Measurements from ENCODE around the gene PHLDB1.

DNA sequence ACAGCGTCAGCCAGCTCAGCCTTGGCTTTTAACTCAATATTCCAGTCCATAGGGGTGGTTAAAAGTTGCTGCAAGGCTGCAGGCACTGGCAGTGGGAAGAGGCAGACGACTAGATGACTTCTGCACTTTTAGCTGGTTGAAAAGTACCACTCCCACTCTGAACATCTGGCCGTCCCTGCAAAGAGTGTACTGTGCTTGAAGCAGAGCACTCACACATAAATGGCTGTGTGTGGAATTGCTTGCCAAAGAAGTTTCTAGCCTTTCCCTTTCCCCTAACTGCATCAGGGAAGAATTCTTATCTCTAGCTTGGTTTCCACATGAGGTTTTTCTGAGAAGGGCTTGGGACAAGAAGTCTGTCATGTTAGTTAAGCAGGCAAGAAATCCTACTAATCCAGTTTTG, 5.1 kb upstream of the PHLDB1 start:
- TF ChIP-seq POLR2AphosphoS5 (IDR thresholded peaks at IDR 0.05): no peak
- TF ChIP-seq, protein P1, sequence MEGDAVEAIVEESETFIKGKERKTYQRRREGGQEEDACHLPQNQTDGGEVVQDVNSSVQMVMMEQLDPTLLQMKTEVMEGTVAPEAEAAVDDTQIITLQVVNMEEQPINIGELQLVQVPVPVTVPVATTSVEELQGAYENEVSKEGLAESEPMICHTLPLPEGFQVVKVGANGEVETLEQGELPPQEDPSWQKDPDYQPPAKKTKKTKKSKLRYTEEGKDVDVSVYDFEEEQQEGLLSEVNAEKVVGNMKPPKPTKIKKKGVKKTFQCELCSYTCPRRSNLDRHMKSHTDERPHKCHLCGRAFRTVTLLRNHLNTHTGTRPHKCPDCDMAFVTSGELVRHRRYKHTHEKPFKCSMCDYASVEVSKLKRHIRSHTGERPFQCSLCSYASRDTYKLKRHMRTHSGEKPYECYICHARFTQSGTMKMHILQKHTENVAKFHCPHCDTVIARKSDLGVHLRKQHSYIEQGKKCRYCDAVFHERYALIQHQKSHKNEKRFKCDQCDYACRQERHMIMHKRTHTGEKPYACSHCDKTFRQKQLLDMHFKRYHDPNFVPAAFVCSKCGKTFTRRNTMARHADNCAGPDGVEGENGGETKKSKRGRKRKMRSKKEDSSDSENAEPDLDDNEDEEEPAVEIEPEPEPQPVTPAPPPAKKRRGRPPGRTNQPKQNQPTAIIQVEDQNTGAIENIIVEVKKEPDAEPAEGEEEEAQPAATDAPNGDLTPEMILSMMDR (IDR thresholded peaks at IDR 0.05): no peak

Measured in upper lobe of left lung (tissue), 4 donors.